Measurements from ENCODE around the gene LMNB1.

GRCh38 chr5:126818736-126819135 lies 41.8 kb downstream of the LMNB1 start:
- TF ChIP-seq CTCF (IDR thresholded peaks at IDR 0.05; ENCODE audit: borderline replicate concordance, extremely low read depth, low read length, poor library complexity, severe bottlenecking) (no peak), EZH2 (IDR thresholded peaks at IDR 0.05; ENCODE audit: borderline replicate concordance, low read depth, low read length, severe bottlenecking) (no peak)
